ENCODE data around the gene TRIM34. TPM values are rescaled to one million over a fixed set of nuclear protein-coding genes. Genes with fewer than 3 reads are reported as not detected.
"Not testable (repeated sequence)": the region's sequence is repeated elsewhere in the genome, so short reads cannot be mapped to it uniquely, and the experiment has no call there.

The TRIM34 gene
- total RNA-seq, 2 donors from 2014 or later, result 9.0 to 10.7 TPM

DNA sequence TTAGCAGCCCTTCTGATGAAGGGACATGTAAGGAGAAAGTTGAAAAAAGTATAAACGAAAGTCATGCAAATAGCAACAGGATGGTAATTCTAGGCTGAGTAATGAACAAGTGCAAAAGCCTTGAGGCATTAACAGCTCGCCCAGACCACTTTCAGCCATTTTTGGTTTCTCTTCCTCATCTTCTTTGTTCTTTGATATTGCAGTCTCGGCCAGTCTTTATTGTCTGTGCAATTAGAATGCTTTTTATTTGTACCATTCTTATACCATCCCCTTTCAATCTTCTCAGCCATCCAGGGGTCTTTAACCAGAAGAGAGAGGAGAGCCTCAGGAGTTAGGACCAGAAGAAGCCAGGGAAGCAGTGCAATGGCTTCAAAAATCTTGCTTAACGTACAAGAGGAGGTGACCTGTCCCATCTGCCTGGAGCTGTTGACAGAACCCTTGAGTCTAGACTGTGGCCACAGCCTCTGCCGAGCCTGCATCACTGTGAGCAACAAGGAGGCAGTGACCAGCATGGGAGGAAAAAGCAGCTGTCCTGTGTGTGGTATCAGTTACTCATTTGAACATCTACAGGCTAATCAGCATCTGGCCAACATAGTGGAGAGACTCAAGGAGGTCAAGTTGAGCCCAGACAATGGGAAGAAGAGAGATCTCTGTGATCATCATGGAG lies 7.3 kb downstream of the TRIM34 start:
- ATAC-seq (replicated peaks in 1 of 2) (no peak), DNase-seq (no peak)
- Mint-ChIP-seq H3K4me1 (ENCODE audit: low read depth) (peaks cover 26% of the 10 kb centered on the region), H3K4me3 (no peak overlapping the region), H3K27me3 (ENCODE audit: low read depth) (no peaks in the 10 kb centered on the region), H3K36me3 (ENCODE audit: insufficient read depth in 2 of 2) (peaks cover 6 to 8% of the 10 kb centered on the region in 2 donors), H3K27ac (no peak overlapping the region), H3K9me3 (peaks cover 0 to 2% of the 10 kb centered on the region in 2 donors)

DNA sequence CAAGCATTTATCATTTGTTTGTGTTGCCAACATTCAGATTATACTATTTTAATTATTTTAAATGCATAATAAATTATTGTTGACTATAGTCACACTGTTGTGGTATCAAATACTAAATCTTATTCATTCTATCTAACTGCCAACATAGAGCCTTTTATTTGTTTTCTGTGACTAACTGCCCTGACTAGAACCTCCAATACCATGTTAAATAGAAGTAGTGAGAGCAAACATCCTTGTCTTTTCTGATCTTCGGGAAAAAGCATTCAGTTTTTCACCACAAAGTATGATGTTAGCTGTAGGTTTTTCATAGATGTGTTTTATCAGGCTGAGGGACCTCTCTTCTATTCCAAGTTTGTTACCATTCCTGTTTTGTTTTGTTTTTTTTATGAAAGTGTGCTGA lies 15.2 kb downstream of the TRIM34 start:
- ATAC-seq (replicated peaks in 1 of 2) (no peak), DNase-seq (no peak)
- Mint-ChIP-seq H3K9me3 (no peaks in the 10 kb centered on the region), H3K36me3 (ENCODE audit: insufficient read depth in 2 of 2) (peaks cover 2 to 4% of the 10 kb centered on the region in 2 donors), H3K27me3 (ENCODE audit: low read depth) (no peaks in the 10 kb centered on the region), H3K4me1 (ENCODE audit: low read depth) (peaks cover 11% of the 10 kb centered on the region), H3K27ac (no peak overlapping the region), H3K4me3 (no peak overlapping the region)

DNA sequence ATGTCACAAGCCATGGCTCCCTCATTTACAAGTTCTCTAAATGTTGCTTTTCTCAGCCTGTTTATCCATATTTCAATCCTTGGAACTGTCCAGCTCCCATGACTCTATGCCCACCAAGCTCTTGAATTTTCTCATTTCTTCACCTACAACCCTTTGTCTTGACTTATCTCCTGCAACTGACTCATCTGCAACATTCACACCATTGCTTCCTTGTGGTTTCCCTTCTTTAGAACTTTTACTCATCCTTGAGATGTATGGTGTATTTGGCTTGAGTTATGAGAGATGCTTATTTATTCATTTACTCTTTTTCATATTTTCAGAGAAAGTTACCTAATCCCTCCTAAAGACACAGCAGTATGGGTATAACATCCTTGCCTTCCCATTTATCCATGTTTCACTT lies 18.8 kb downstream of the TRIM34 start:
- Mint-ChIP-seq H3K27me3 (ENCODE audit: low read depth) (no peaks in the 10 kb centered on the region), H3K4me3 (no peak overlapping the region), H3K36me3 (ENCODE audit: insufficient read depth in 2 of 2) (peaks cover 0 to 4% of the 10 kb centered on the region in 2 donors), H3K27ac (no peak overlapping the region), H3K9me3 (no peaks in the 10 kb centered on the region), H3K4me1 (ENCODE audit: low read depth) (peaks cover 11% of the 10 kb centered on the region)
- DNase-seq (no peak), ATAC-seq (replicated peaks in 1 of 2) (peak; percentile 77 to 89)

DNA sequence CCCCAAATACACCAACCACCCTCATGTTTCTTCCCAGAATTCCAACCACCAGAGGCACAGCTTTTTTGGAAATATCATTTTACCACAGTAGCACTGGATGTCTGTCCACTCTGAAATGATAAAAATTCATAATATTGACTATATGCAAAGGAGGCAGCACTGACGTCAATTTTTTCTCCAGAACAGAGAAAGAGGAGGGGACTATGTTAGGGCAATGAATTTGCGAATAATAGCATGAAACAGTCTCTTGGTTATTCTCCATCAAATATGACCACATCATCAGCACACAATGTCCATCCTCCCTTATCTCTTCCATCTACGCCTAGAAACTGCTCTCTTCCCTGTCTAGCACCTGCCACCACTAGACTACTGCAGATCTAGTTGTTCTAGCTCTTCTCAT lies 21.3 kb downstream of the TRIM34 start:
- Mint-ChIP-seq H3K9me3 (no peaks in the 10 kb centered on the region), H3K27ac (no peak overlapping the region), H3K4me3 (no peak overlapping the region), H3K36me3 (ENCODE audit: insufficient read depth in 2 of 2) (peaks cover 0 to 3% of the 10 kb centered on the region in 2 donors), H3K27me3 (ENCODE audit: low read depth) (no peaks in the 10 kb centered on the region), H3K4me1 (ENCODE audit: low read depth) (peaks cover 11% of the 10 kb centered on the region)
- no peak for ATAC-seq (replicated peaks in 1 of 2)
- no peak for DNase-seq

DNA sequence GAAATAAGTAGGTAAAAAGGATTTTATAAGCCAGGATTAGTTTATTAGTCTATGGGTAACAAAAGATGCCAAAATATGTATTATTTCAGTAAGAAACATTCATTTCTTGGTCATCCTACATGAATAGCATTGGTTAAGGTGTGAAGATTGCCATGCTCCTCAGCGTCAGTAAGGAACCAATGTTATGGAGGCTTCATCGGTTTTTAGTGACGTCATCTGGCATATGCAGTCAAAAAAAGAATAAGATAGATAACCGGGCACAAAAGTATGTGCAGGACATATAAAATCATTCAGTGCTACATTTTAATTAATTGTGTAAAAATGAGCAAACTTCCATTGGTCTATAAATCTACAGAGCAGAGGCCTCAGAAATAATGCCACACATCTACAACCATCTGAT lies 30.7 kb downstream of the TRIM34 start:
- no peaks in the 10 kb centered on the region for H3K4me1 Mint-ChIP-seq (ENCODE audit: low read depth)
- H3K4me3 Mint-ChIP-seq, result no peak overlapping the region

DNA sequence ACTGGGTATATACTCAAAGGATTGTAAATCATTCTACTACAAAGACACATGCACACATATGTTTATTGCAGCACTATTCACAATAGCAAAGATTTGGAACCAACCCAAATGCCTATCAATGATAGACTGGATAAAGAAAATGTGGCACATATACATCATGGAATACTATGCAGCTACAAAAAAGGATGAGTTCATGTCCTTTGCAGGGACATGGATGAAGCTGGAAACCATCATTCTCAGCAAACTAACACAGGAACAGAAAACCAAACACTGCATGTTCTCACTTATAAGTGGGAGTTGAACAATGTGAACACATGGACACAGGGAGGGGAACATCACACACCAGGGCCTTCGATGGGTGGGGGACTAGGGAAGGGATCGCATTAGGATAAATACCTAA lies 32.2 kb downstream of the TRIM34 start:
- not testable (repeated sequence) for DNase-seq

More for the DNA sequence above, 30.7 kb downstream of the TRIM34 start:
- ATAC-seq (replicated peaks in 1 of 2) (no peak), DNase-seq (no peak)
- Mint-ChIP-seq H3K36me3 (ENCODE audit: insufficient read depth in 2 of 2) (peaks cover 3 to 14% of the 10 kb centered on the region in 2 donors), H3K27me3 (ENCODE audit: low read depth) (no peaks in the 10 kb centered on the region), H3K27ac (no peak overlapping the region), H3K9me3 (peaks cover 0 to 3% of the 10 kb centered on the region in 2 donors)

DNA sequence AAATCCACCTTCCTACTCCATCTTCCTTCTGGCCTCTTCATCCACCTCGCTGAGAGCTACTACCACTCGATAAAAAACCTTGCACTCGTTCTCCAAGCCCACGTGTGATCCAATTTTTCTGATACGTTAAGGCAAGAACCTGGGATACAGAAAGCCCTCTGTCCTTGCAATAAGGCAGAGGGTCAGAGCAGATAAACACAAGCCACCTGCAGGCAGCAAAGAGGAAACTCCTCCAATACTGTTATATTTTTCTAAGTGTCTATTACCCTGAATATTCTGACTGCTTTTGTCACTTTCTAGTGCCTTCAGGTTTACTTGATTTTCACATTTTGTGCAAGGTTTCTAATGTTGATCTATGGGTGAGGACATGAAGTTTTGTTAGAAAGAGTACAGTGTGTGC lies 33.5 kb downstream of the TRIM34 start:
- Mint-ChIP-seq H3K27ac (no peak overlapping the region), H3K4me3 (no peak overlapping the region)

More for the DNA sequence above, 32.2 kb downstream of the TRIM34 start:
- not testable (repeated sequence) for H3K4me1 Mint-ChIP-seq (ENCODE audit: low read depth); H3K27ac Mint-ChIP-seq; ATAC-seq (replicated peaks in 1 of 2); H3K9me3 Mint-ChIP-seq; H3K27me3 Mint-ChIP-seq (ENCODE audit: low read depth); H3K4me3 Mint-ChIP-seq
- peaks cover 3 to 14% of the 10 kb centered on the region in 2 donors for H3K36me3 Mint-ChIP-seq (ENCODE audit: insufficient read depth in 2 of 2)

DNA sequence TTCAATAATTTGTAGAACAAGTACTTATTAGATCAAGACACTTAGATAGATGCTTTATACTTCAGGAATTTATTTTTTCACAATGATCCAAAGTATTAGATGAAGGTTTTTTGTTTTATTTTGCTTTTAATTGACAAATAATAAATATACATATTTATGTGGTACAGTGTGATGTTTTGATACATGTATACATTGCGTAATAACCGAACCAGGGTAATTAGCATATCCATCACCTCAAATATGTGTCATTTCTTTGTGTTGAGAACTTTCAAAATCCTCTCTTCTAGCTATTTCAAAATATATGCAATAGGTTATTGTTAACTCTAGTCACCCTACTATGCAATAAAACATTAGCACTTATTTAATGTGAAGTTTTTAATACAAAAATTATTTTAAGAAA lies 38.7 kb downstream of the TRIM34 start:
- Mint-ChIP-seq H3K27ac (no peak overlapping the region), H3K4me1 (ENCODE audit: low read depth) (no peaks in the 10 kb centered on the region), H3K27me3 (ENCODE audit: low read depth) (no peaks in the 10 kb centered on the region), H3K9me3 (no peaks in the 10 kb centered on the region), H3K4me3 (no peak overlapping the region), H3K36me3 (ENCODE audit: insufficient read depth in 2 of 2) (peaks cover 0 to 1% of the 10 kb centered on the region in 2 donors)
- no peak for ATAC-seq (replicated peaks in 1 of 2)
- DNase-seq, result no peak

More for the DNA sequence above, 33.5 kb downstream of the TRIM34 start:
- no peaks in the 10 kb centered on the region for H3K4me1 Mint-ChIP-seq (ENCODE audit: low read depth)
- peaks cover 0 to 2% of the 10 kb centered on the region in 2 donors for H3K9me3 Mint-ChIP-seq
- H3K36me3 Mint-ChIP-seq (ENCODE audit: insufficient read depth in 2 of 2), result peaks cover 2 to 9% of the 10 kb centered on the region in 2 donors
- no peaks in the 10 kb centered on the region for H3K27me3 Mint-ChIP-seq (ENCODE audit: low read depth)
- DNase-seq (no peak), ATAC-seq (replicated peaks in 1 of 2) (no peak)

DNA sequence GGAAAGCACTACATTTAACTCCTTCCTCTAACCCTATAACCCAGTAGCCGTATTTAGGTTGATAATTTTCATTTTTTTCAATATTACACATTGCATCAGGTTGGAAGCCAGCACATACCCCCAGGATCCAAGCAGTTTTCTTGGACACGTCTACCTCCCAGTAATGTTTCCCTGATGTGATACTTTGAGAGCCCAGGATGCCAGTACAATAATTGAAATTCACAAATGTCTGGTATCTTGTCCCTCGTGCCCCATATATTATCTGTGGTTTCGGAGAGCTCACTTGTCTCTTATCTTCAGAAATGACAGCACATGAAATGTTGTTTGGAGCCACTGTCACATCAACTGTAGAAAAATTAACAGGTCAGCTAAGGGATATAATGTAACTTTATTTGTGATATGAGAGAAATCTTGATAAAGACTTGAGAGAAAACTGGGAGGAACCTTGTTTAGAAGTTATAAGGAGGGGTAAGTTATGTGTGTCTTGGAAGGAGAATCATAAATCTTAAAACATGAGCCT lies 40.3 kb downstream of the TRIM34 start:
- H3K27ac Mint-ChIP-seq, result no peak overlapping the region
- H3K36me3 Mint-ChIP-seq (ENCODE audit: insufficient read depth in 2 of 2), result peaks cover 1 to 3% of the 10 kb centered on the region in 2 donors
- no peak overlapping the region for H3K4me3 Mint-ChIP-seq
- DNase-seq (no peak), ATAC-seq (replicated peaks in 1 of 2) (no peak)
- H3K27me3 Mint-ChIP-seq (ENCODE audit: low read depth), result no peaks in the 10 kb centered on the region
- H3K9me3 Mint-ChIP-seq, result no peaks in the 10 kb centered on the region
- no peaks in the 10 kb centered on the region for H3K4me1 Mint-ChIP-seq (ENCODE audit: low read depth)

DNA sequence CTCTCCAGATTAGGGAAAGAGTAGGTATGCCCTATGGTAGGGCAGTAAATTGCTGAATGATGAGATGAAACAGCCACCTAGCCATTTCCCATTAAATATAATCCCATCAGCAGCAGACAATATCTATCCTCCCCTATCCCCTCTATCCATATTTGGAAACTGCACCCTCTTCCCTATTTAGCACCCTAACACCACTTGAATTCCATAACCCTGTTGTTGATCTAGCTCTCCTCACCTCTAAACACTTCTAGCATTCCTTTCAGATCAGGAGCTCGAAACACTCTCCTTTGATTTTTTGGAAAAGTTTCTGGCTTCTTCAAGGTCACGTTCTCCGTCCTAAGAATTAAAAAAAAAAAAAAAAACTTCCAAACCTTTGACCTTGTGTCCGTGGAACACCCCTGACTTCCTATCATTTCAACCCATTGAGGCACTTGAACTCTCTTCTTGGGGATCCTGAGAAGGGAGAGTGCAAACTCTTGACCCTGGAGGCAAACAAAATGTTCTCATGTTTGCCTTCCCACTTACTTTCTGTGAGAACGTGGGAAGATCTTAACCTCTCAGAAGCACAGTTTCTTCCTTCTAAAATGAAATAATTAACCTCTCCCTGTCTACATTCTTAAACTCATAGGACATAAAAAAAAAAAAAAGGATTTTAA lies 41.1 kb downstream of the TRIM34 start:
- H3K36me3 Mint-ChIP-seq (ENCODE audit: insufficient read depth in 2 of 2), result peaks cover 1 to 3% of the 10 kb centered on the region in 2 donors
- no peak for DNase-seq
- ATAC-seq (replicated peaks in 1 of 2), result no peak

DNA sequence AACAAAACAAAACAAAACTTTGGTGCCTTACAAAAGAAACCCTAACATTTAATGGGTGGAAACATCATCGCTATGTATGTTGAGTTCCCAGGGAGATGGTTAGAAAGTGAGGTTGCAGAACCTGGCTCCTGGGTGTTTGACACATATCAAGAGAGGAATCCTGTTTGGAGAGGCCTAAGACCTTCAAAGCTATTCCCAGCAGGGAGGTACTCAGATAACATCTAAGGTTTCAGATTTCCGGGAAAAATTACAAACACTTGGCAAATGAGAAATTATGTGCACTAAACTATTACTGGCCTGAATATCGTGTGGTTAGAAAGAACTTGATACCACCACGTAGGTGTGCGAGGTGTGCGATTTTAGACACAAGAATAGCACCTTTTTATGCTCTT lies 41.6 kb downstream of the TRIM34 start:
- ATAC-seq (replicated peaks in 1 of 2) (no peak), DNase-seq (no peak)
- Mint-ChIP-seq H3K4me1 (ENCODE audit: low read depth) (no peaks in the 10 kb centered on the region), H3K27ac (no peak overlapping the region), H3K36me3 (ENCODE audit: insufficient read depth in 2 of 2) (peaks cover 1 to 3% of the 10 kb centered on the region in 2 donors), H3K4me3 (no peak overlapping the region), H3K27me3 (ENCODE audit: low read depth) (no peaks in the 10 kb centered on the region), H3K9me3 (no peaks in the 10 kb centered on the region)

More for the DNA sequence above, 41.1 kb downstream of the TRIM34 start:
- Mint-ChIP-seq H3K27ac (peak overlapping the region; percentile 5), H3K9me3 (no peaks in the 10 kb centered on the region), H3K4me3 (no peak overlapping the region), H3K27me3 (ENCODE audit: low read depth) (no peaks in the 10 kb centered on the region), H3K4me1 (ENCODE audit: low read depth) (no peaks in the 10 kb centered on the region)

DNA sequence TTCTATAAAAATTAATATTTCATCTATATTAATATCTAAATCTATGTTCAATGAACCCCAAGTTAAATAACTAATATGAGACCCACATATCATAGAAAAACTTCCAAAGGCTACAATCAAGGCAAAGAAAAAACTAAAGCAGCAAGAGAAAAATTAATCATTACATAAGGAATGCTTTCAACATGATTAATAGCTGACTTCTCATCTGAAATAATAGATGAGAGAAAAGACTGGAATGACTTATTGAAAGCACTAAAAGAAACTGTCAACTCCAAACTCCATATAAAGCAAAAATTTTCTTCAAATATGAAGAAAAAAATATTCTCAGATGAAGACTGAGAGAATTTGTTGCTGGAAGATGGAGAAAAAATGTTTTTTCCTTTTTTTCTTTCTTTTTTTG lies 47.0 kb downstream of the TRIM34 start:
- Mint-ChIP-seq H3K36me3 (ENCODE audit: insufficient read depth in 2 of 2) (peaks cover 10% of the 10 kb centered on the region in 2 donors), H3K4me3 (no peak overlapping the region)
- no peak for DNase-seq

DNA sequence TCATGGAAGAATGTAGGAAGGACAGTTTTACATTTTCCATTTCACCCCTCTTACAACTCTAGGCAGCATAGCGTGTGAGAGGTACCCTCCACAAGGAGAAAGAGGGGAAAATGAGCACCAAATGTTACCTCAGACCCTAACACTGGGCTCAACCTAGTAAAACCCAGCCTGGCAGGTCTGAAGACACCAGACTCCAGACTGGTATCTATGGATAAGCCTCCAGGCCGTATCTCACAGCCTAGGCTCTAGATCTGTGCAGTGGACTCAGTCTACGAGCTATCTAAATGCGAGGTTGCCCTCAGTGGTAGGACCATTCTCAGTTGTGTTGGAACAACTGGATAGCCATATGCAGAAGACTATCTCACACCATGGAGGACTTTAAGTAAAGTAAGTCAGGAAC lies 49.6 kb downstream of the TRIM34 start:
- peaks cover 0 to 3% of the 10 kb centered on the region in 2 donors for H3K9me3 Mint-ChIP-seq

More for the DNA sequence above, 47.0 kb downstream of the TRIM34 start:
- no peak for ATAC-seq (replicated peaks in 1 of 2)
- Mint-ChIP-seq H3K4me1 (ENCODE audit: low read depth) (peaks cover 6% of the 10 kb centered on the region), H3K9me3 (peaks cover 0 to 3% of the 10 kb centered on the region in 2 donors), H3K27ac (no peak overlapping the region), H3K27me3 (ENCODE audit: low read depth) (no peaks in the 10 kb centered on the region)

More for the DNA sequence above, 49.6 kb downstream of the TRIM34 start:
- peaks cover 8 to 10% of the 10 kb centered on the region in 2 donors for H3K36me3 Mint-ChIP-seq (ENCODE audit: insufficient read depth in 2 of 2)
- peaks cover 11% of the 10 kb centered on the region for H3K4me1 Mint-ChIP-seq (ENCODE audit: low read depth)
- no peak overlapping the region for H3K27ac Mint-ChIP-seq
- DNase-seq, result no peak
- no peak for ATAC-seq (replicated peaks in 1 of 2)
- no peaks in the 10 kb centered on the region for H3K27me3 Mint-ChIP-seq (ENCODE audit: low read depth)
- H3K4me3 Mint-ChIP-seq, result no peak overlapping the region

Measured in activated T-cell treated with anti-CD3 and anti-CD28 coated beads, Interleukin-2, amount 50 U/mL, for 72 hours (primary cell).